Keratinocyte (primary cell): Measurements from ENCODE around the gene ANKDD1B.

ENCODE experiments used
- EZH2 ChIP-seq: IDR thresholded peaks from one replicate; pipeline ENCODE4 v1.6.1; 2012; ENCODE audit warnings: inconsistent platforms, mild to moderate bottlenecking, low read length, moderate library complexity
- TF ChIP-seq, protein P1 (sequence below), 3 experiments: IDR thresholded peaks in 1 of 3; conservative IDR thresholded peaks in 1 of 3; optimal IDR thresholded peaks in 1 of 3; 2 replicates in 2 of 3; 3 replicates in 1 of 3; pipeline versions ENCODE3 to v1.5.1; 2011; ENCODE audit warnings: low read length in 3 of 3, mild to moderate bottlenecking in 3 of 3, moderate library complexity in 2 of 3, control low read depth in 1 of 3, inconsistent platforms in 1 of 3; ENCODE audit not compliant: insufficient read depth in 2 of 3; ENCODE audit errors: extremely low read depth in 1 of 3

GRCh38 chr5:75623846-75624245 is 12.6 kb downstream of the ANKDD1B start:
- TF ChIP-seq, protein P1, sequence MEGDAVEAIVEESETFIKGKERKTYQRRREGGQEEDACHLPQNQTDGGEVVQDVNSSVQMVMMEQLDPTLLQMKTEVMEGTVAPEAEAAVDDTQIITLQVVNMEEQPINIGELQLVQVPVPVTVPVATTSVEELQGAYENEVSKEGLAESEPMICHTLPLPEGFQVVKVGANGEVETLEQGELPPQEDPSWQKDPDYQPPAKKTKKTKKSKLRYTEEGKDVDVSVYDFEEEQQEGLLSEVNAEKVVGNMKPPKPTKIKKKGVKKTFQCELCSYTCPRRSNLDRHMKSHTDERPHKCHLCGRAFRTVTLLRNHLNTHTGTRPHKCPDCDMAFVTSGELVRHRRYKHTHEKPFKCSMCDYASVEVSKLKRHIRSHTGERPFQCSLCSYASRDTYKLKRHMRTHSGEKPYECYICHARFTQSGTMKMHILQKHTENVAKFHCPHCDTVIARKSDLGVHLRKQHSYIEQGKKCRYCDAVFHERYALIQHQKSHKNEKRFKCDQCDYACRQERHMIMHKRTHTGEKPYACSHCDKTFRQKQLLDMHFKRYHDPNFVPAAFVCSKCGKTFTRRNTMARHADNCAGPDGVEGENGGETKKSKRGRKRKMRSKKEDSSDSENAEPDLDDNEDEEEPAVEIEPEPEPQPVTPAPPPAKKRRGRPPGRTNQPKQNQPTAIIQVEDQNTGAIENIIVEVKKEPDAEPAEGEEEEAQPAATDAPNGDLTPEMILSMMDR (optimal IDR thresholded peaks at IDR 0.05 in 1 of 3, IDR thresholded peaks at IDR 0.05 in 1 of 3, conservative IDR thresholded peaks at IDR 0.05 in 1 of 3; ENCODE audit: extremely low read depth in 1 of 3, insufficient read depth in 2 of 3, low read length in 3 of 3) = no peak
- TF ChIP-seq EZH2 = no peak
